ENCODE results near the gene SOBP.

GRCh38 chr6:107682721-107683120 lies 192.8 kb downstream of the SOBP start:
- TF ChIP-seq GATA2 (IDR thresholded peaks at IDR 0.05; ENCODE audit: low read depth, low read length) (no peak), GATA3 (IDR thresholded peaks at IDR 0.05; ENCODE audit: low read depth, low read length) (no peak)

Measured in SH-SY5Y (cell line).